ENCODE results near the gene POU2AF1.
A peak's percentile ranks its signal among the peaks of the same experiment; 100 is the strongest.
"Not testable (repeated sequence)": the region's sequence is repeated elsewhere in the genome, so short reads cannot be mapped to it uniquely, and the experiment has no call there.

POU2AF1 gene

GRCh38 chr11:111411456-111411855, 32.4 kb upstream of the POU2AF1 start:
- Histone ChIP-seq H3K4me1 (peaks cover 71% of the 10 kb centered on the region), H4K20me1 (no peaks in the 10 kb centered on the region), H3K9me3 (0 out of 2 replicates have a peak, but pooled peaks cover 3% of the 10 kb centered on the region)

GRCh38 chr11:111410951-111411350, 31.9 kb upstream of the POU2AF1 start:
- Histone ChIP-seq H3K4me2 (no peak overlapping the region), H3K4me1 (peaks cover 70% of the 10 kb centered on the region), H3K9ac (no peak overlapping the region), H4K20me1 (no peaks in the 10 kb centered on the region), H3K27ac (no peak overlapping the region), H3K4me3 (no peak overlapping the region), H3K9me3 (0 out of 2 replicates have a peak, but pooled peaks cover 3% of the 10 kb centered on the region), H3K27me3 (no peaks in the 10 kb centered on the region), H3K36me3 (no peaks in the 10 kb centered on the region)
- no peak for TF ChIP-seq Cebpa-rat (IDR thresholded peaks at IDR 0.05)

More at GRCh38 chr11:111411456-111411855, 32.4 kb upstream of the POU2AF1 start:
- TF ChIP-seq Cebpa-rat (IDR thresholded peaks at IDR 0.05) = no peak
- H3K27ac ChIP-seq = no peak overlapping the region
- H3K27me3 ChIP-seq = no peaks in the 10 kb centered on the region
- H3K36me3 ChIP-seq = no peaks in the 10 kb centered on the region
- H3K4me2 ChIP-seq = no peak overlapping the region
- H3K9ac ChIP-seq = no peak overlapping the region
- no peak overlapping the region for H3K4me3 ChIP-seq

- Histone ChIP-seq H4K20me1 (no peaks in the 10 kb centered on the region), H3K9me3 (0 out of 2 replicates have a peak, but pooled peaks cover 3% of the 10 kb centered on the region), H3K4me1 (peaks cover 60% of the 10 kb centered on the region), H3K27ac (no peak overlapping the region), H3K9ac (no peak overlapping the region), H3K4me3 (no peak overlapping the region), H3K27me3 (no peaks in the 10 kb centered on the region), H3K36me3 (no peaks in the 10 kb centered on the region), H3K4me2 (peak overlapping the region; percentile 58)
- TF ChIP-seq Cebpa-rat (IDR thresholded peaks at IDR 0.05) = no peak
Measured at GRCh38 chr11:111409915-111410314, 30.8 kb upstream of the POU2AF1 start.

GRCh38 chr11:111408789-111409727, 30.0 kb upstream of the POU2AF1 start:
- Histone ChIP-seq H3K4me1 (peaks cover 51% of the 10 kb centered on the region), H3K9ac (no peak overlapping the region), H4K20me1 (no peaks in the 10 kb centered on the region), H3K9me3 (peaks cover 8% of the 10 kb centered on the region), H3K27me3 (no peaks in the 10 kb centered on the region), H3K4me2 (peak overlapping the region; percentile 58), H3K36me3 (no peaks in the 10 kb centered on the region), H3K4me3 (no peak overlapping the region), H3K27ac (no peak overlapping the region)
- TF ChIP-seq Cebpa-rat (IDR thresholded peaks at IDR 0.05) = no peak

- Histone ChIP-seq H3K27ac (peak overlapping the region; percentile 47; the same call in 1 of the 2 replicates), H3K4me1 (peaks cover 39% of the 10 kb centered on the region), H3K9ac (no peak overlapping the region), H3K9me3 (peaks cover 22% of the 10 kb centered on the region), H4K20me1 (no peaks in the 10 kb centered on the region), H3K4me3 (no peak overlapping the region), H3K27me3 (no peaks in the 10 kb centered on the region), H3K4me2 (peak overlapping the region; percentile 58), H3K36me3 (no peaks in the 10 kb centered on the region)
- no peak for TF ChIP-seq Cebpa-rat (IDR thresholded peaks at IDR 0.05)
Measured at GRCh38 chr11:111407652-111408051, 28.6 kb upstream of the POU2AF1 start.

- Histone ChIP-seq H3K27ac (no peak overlapping the region), H3K9me3 (peaks cover 32% of the 10 kb centered on the region), H3K4me2 (0 out of 2 replicates have a peak overlapping the region, but pooled peaks have one; percentile 6), H3K27me3 (no peaks in the 10 kb centered on the region), H4K20me1 (no peaks in the 10 kb centered on the region), H3K4me3 (no peak overlapping the region), H3K36me3 (no peaks in the 10 kb centered on the region), H3K9ac (no peak overlapping the region), H3K4me1 (peaks cover 39% of the 10 kb centered on the region)
- no peak for TF ChIP-seq Cebpa-rat (IDR thresholded peaks at IDR 0.05)
Measured at GRCh38 chr11:111406589-111406988, 27.5 kb upstream of the POU2AF1 start.

GRCh38 chr11:111406091-111406490, 27.0 kb upstream of the POU2AF1 start:
- Histone ChIP-seq H3K27me3 (no peaks in the 10 kb centered on the region), H3K36me3 (no peaks in the 10 kb centered on the region), H3K4me1 (peaks cover 39% of the 10 kb centered on the region), H4K20me1 (no peaks in the 10 kb centered on the region), H3K9me3 (peaks cover 35% of the 10 kb centered on the region), H3K4me2 (0 out of 2 replicates have a peak overlapping the region, but pooled peaks have one; percentile 6), H3K27ac (no peak overlapping the region), H3K4me3 (no peak overlapping the region), H3K9ac (no peak overlapping the region)
- TF ChIP-seq Cebpa-rat (IDR thresholded peaks at IDR 0.05) = no peak

GRCh38 chr11:111405551-111405950, 26.5 kb upstream of the POU2AF1 start:
- no peak for TF ChIP-seq Cebpa-rat (IDR thresholded peaks at IDR 0.05)
- Histone ChIP-seq H3K9me3 (peaks cover 35% of the 10 kb centered on the region), H3K4me2 (no peak overlapping the region)

GRCh38 chr11:111403051-111403726, 24.1 kb upstream of the POU2AF1 start:
- H3K27ac ChIP-seq = no peak overlapping the region
- H3K9ac ChIP-seq = no peak overlapping the region
- H3K36me3 ChIP-seq = no peaks in the 10 kb centered on the region
- H3K4me3 ChIP-seq = no peak overlapping the region
- H3K4me1 ChIP-seq = peaks cover 35% of the 10 kb centered on the region
- no peaks in the 10 kb centered on the region for H3K27me3 ChIP-seq
- peaks cover 33% of the 10 kb centered on the region for H3K9me3 ChIP-seq
- no peak overlapping the region for H3K4me2 ChIP-seq
- no peak for TF ChIP-seq Cebpa-rat (IDR thresholded peaks at IDR 0.05)
- H4K20me1 ChIP-seq = no peaks in the 10 kb centered on the region

More at GRCh38 chr11:111405551-111405950, 26.5 kb upstream of the POU2AF1 start:
- H3K27me3 ChIP-seq = no peaks in the 10 kb centered on the region
- H3K36me3 ChIP-seq = no peaks in the 10 kb centered on the region
- H3K9ac ChIP-seq = no peak overlapping the region
- no peak overlapping the region for H3K27ac ChIP-seq
- no peaks in the 10 kb centered on the region for H4K20me1 ChIP-seq
- H3K4me3 ChIP-seq = no peak overlapping the region
- peaks cover 39% of the 10 kb centered on the region for H3K4me1 ChIP-seq

GRCh38 chr11:111402411-111402810, 23.3 kb upstream of the POU2AF1 start:
- no peaks in the 10 kb centered on the region for H4K20me1 ChIP-seq
- H3K4me2 ChIP-seq = no peak overlapping the region
- H3K36me3 ChIP-seq = no peaks in the 10 kb centered on the region
- H3K27ac ChIP-seq = no peak overlapping the region
- no peak overlapping the region for H3K9ac ChIP-seq
- H3K27me3 ChIP-seq = no peaks in the 10 kb centered on the region
- H3K9me3 ChIP-seq = peaks cover 33% of the 10 kb centered on the region
- peaks cover 35% of the 10 kb centered on the region for H3K4me1 ChIP-seq
- no peak overlapping the region for H3K4me3 ChIP-seq
- TF ChIP-seq Cebpa-rat (IDR thresholded peaks at IDR 0.05) = no peak

- H3K9ac ChIP-seq, H3K27ac ChIP-seq, H3K4me3 ChIP-seq, H3K36me3 ChIP-seq, H3K4me2 ChIP-seq, H4K20me1 ChIP-seq, H3K27me3 ChIP-seq: not testable (repeated sequence)
- Histone ChIP-seq H3K4me1 (peaks cover 40% of the 10 kb centered on the region), H3K9me3 (peaks cover 33% of the 10 kb centered on the region)
Measured at GRCh38 chr11:111401957-111402356, 22.9 kb upstream of the POU2AF1 start.
